Amygdala (tissue), 56 donors: ENCODE results near the gene EPGN.
"Not testable (repeated sequence)": the region's sequence is repeated elsewhere in the genome, so short reads cannot be mapped to it uniquely, and the experiment has no call there.

Source experiments
- DNase-seq, 56 donors: peaks; one replicate each; lab custom pipeline; 2025; lab: John Stamatoyannopoulos, UW

Gene EPGN

DNA sequence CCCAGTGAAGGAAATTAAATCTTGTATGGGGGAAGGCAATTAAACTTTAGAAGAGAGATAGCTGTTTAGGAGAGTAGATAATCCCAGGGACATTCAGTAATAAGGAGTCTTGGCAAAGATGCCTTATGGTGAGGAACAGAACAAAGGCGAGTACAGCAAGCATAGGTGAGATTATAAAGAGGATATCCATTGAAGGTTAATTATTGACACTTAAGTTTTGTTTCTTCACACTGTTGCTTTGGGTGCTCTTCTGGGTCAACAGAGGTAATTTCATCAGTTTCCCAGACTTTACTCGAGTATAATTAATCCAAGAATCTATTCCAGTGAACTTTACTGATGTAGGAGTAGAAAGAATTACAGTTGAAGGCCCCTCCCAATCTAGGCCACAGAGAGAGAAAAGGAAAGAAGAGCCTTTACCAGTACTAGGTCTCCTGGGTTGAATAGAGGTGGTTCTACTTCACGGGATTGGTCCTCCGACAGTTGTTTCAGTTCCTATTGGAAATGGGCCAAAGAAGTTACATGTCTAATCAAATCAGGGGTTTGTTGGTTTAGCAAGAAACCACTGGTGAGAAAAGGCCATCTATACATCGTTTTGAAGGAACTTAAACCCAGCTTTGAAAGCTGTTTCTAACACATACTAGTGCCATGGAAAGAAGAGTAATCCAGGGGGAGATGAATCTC is 27.2 kb downstream of the EPGN start:
- no peak for DNase-seq

DNA sequence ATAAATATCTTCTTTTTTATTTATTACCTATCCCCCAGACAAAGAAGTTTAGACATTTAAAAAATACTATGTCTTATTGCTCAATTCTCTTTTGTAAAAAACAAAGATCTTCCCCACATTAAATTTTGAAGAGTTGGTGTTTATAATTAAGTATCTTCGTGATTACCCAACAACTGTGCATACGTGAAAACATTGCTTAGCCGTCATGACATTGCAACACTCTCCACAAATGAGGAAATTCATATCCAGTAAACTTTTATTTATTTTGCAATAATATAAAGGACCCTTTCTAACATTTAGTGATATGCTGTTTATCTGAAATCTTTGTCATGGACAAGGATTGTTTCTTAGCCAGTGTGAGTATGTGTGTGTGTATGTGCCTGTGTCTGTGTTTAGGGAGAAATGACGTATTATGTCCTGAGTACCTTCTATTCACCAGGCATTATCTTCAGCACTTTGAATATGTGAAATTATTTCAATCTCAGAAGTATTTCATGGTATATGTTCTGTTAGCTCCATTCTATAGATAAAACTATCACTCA is 30.6 kb downstream of the EPGN start:
- no peak for DNase-seq

DNA sequence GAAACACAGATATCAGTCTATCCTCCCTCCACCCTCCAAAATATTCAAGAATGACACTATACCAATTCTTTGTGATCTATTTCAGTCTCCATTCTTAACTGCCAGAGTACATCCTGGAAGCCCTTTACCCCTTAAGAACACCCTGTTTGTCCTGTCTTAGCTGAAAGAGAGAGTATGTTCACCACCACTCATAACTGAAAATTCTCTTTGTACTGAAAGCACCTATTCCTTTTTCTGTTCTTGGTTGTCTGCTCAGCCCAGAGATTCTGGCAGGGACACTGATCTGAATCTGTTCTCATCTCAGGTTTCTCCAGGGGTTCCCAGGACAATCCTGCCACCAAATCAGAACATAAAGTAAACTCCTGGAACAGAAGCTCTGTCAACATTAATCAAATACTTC is 31.2 kb downstream of the EPGN start:
- no peak for DNase-seq

DNA sequence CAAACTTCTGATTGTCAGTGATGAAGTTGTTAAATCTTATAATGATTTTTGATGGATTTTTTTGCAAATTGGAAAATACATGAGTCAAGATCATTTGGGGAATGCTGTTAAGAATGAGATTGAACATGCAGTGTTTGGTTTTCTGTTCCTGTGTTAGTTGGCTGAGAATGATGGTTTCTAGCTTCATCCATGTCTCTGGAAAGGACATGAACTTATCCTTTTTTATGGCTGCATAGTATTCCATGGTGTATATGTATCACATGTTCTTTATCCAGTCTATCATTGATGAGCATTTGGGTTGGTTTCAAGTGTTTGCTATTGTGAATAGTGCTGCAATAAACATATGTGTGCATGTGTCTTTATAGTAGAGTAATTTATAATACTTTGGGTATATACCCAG is 32.2 kb downstream of the EPGN start:
- DNase-seq, result not testable (repeated sequence)

DNA sequence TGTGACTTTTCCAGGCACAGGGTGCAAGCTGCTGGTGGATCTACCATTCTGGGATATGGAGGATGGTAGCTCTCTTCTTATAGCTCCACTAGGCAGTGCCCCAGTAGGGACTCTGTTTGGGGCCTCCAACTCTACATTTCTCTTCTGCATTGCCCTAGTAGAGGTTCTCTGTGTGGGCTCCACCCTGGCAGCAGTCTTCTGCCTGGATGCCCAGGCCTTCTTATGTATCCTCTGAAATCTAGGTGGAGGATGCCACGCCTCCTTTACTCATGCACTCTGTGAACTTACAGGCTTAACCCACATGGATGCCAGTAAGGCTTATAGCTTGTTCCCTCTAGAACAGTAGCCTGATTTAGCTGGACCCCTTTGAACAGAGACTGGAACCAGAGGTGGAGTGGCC is 35.8 kb downstream of the EPGN start:
- no peak for DNase-seq

DNA sequence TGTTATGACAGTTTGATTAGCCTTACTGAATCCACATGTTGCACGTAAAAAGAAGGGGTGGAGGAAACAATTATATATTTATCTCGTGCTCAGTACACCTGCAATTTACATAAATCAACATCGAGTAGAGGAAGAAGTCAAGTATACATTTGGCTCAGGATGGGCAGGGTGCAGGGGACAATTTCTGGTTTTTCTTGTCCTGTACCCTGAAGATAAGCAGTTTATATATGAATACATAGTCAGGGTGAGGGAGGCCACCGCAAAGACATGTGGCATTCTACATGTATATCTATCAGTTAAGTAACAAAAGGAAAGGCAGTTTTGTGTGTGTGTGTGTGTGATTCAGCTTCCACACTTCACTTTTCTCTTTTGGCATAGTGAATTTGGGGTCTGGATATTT is 45.6 kb downstream of the EPGN start:
- DNase-seq, result no peak

DNA sequence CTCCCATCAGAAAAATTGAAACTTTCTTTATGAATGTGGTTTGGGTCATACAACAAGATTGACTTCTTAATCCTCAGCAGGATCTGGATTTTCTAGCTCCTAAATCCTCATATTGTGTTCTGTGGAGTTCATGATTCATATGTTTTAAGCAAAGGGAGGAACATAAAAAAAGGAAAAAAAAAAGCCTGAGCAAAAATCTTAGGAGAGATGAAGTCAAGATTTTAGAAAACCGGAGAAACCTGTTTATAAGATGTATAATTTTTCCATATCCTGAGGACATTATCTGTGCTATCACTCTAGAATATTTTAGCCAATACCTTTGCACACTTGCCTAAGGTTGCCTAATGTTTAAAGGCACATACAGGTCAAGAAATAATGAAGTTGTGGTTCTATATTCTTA is 49.7 kb downstream of the EPGN start:
- no peak for DNase-seq

DNA sequence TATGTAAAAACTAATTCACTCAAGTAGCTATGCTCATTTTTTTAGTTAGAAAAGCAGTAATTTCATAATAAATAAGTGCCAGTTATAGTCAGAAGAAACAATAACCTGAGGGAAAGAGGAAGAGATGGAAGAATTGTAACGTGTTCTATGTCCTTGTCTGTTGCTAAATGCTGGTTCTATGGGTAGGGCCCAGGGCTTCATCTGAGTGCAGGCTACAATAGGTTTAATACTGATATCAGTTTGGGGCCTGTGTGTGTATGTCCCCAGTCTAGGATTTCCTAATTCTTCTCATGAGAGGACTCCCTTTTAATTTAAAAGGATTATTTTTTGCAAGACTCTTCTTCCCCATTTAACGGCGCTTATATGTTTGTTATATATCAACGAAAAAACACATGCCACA is 53.4 kb downstream of the EPGN start:
- DNase-seq, result no peak

DNA sequence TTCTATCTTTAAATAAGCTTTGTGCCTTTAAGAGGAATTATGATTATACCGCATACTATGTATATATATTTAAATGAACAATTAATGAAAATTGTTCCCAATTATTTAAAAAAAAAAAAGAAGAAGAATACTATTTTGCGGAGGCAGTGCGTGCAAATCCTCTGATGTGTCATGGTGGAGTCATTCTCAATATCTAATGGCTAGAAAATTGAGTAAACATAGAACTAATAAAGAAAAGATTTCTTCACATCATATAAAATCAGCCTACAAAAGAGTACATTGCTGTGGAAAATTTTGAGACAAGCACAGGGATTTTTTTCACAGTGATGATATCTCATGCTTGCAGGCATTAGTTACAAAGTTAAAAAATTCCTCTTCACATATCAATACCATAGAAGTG is 54.1 kb downstream of the EPGN start:
- DNase-seq, result no peak

DNA sequence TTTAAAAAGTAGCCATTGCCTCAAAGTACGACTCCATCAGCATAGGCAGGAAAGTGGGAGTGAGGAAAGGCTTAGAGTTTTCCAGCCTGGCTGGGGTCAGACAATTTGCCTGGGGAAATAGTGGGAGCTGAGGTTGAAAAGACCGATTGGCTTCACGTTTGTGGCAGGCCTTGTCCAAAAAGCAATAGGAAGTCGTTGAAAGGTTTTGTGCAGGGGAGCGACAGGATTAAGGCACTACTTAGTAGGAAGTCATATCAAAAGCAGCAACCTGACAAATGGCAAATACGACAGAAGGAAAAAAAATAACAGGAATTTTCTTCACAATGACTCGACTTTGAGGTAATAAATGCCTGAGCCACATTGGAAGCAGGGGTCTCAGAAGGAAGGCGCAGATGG is 56.0 kb downstream of the EPGN start:
- no peak for DNase-seq

DNA sequence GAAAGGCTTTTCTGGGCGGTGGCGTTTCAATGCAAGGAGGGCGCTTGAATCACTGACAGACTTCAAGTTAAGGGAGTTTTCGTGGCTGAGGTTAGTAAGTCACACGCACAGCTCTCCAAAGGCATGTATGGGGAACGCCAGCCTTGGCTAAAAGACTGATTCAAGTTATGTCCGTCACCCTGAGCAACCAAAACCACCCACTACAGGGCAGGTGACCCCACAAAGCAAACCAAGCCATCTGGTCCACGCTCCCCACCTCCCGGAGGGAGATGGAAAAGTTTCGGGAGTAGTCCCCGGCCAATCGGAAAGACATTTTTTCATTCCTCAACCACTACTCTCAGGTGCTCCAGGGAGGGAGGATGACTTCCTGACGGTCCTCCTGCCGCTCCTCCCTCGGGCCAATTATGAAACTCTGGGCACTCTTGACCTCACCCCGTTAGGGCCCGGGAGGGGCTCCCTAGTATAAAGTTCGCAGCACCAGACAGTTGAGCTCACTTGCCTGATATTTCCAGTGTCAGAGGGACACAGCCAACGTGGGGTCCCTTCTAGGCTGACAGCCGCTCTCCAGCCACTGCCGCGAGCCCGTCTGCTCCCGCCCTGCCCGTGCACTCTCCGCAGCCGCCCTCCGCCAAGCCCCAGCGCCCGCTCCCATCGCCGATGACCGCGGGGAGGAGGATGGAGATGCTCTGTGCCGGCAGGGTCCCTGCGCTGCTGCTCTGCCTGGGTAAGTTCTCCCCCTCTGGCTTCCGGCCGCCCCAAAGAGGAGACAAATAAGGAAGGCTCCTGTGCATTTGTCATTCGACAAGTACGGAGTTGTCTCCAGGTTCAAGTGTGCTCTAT is 56.6 kb downstream of the EPGN start, which contains the start of gene EREG:
Gene EREG, plus strand, starts transcription at position 494 of the 840 bp plus-strand sequence. Its CDS starts 164 bp downstream, at position 658.
- peak in 4 of 56 donors; percentile 0 to 3 (median 2) for DNase-seq

DNA sequence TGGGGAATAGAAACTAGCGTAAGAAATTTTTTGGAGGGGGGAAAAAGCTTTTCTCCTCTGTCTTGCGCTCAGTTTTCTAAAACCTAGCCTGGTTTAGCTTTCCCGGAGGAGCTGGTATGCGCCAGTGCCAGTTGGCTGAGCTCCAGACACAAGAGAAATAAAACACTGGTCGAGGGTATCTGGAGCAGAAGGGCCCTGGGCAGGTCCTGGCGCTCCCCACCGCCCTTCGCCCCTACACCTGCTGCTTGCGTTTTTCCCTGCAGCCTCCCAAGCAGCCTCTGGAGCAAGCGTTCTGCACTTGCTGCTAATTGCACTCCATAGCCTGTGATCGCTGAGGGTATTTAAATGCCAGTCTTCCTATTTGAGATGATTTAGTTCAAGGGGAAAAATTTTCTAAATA is 57.5 kb downstream of the EPGN start:
- no peak for DNase-seq
